NCI-H1092 (cell line): ENCODE data around the gene GNPTAB.

ENCODE experiments used
- DNase-seq: peaks from one replicate; lab custom pipeline; 2025; lab: John Stamatoyannopoulos, UW

GNPTAB gene

GRCh38 chr12:101772012-101772775 is 58.6 kb downstream of the GNPTAB start:
- DNase-seq = no peak

DNA sequence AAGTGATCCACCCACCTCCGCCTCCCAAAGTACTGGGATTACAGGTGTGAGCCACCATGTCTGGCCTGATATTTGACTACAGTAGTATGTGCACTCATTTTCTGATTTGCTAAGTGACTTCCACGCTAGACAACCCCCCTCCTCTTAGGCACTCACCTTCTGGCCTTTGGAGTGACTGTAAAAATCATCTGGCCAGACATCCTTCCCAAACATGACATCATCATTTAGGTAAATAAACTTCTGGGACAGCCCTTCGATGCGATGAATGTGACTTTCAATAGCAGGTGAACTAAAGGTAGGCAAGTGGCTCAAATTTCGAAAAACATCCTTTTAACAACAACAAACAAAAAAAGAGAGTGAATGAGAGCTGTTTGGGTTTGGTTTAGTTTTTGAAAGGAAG is 60.9 kb downstream of the GNPTAB start:
- DNase-seq = no peak

DNA sequence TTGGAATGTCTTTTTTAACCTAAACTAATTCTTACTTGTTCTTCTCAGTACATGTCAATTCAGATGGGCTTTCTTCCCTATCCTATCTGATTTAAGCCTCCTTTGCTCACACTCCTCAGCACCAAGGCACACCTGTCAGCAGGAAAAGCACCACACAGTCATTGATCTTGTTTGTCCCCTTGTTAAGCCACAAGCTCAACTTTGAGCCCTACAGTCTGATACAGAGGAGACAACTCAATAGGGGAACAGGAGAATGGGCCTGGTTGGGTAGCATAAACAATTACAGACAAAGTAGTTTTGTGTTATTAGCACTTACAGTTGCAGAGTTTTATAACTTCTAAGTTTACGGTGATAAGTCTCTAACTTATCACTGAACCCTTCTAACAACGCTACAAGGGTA is 62.0 kb downstream of the GNPTAB start:
- no peak for DNase-seq

- no peak for DNase-seq
Measured at GRCh38 chr12:101767537-101767936, 63.2 kb downstream of the GNPTAB start.

DNA sequence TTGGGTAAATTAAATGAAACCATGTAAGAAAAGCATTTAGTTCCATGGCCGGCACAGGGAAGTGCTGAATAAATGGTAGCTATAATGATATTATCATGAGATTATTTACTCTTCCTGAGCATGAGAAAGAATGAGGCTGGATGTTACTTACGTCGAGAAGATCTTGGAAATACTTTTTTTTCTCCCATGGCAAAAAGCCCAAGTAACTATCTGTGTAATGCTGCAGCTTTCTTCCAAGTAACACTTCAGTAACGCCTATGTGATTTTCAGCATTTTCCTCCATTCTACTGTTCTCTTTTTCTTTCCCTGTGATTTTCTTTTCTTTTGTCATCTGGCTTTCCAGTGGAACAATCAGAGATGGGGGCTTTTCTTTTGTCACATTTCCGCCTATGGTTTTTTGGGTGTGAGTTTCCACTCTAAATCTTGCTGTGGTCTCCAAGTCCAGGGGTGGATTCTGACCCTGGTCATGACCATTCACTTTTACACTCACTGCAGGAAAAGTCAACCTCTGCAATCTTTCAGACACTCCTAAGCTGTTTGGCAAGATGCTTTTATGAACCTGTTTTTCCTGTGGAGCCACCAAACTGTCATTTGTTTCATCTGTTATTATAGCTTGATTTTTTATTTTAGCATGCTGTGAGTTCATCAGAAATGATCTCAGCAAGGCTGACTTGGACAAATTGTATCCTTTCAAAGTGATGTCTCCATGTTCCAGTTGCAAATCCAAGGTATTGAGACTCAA is 66.5 kb downstream of the GNPTAB start:
- no peak for DNase-seq

DNA sequence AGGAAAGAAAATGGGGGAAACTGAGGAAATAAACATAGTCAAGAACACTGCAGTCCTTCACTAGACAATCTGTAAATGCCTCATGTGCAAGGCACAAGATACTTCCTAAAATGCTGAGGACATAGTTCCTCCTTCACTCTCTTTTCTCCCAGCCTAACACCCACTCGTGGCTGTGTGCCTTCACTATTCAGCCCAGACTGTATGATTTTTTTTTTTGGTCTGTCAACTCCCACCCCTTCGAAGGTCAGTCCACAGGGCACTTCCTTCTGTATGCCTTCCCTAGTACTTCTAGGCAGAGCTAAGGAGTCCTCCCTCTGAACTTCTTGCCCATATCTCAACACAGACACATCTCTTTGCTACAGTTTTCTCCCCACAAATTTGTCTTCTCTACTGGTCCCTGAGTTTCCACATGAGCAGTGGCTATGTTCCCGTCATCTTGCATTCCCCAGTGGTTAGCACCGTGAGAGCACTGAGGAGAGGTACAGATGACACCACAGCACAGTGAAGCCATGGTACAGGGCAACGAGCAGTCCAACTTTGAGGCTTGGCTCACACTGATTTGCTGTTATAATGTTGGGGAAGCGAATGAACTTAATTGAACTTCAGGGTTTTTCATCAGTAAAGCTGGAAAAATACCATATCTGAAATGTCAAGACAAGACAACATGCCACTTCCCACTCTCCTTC is 67.4 kb downstream of the GNPTAB start:
- no peak for DNase-seq

DNA sequence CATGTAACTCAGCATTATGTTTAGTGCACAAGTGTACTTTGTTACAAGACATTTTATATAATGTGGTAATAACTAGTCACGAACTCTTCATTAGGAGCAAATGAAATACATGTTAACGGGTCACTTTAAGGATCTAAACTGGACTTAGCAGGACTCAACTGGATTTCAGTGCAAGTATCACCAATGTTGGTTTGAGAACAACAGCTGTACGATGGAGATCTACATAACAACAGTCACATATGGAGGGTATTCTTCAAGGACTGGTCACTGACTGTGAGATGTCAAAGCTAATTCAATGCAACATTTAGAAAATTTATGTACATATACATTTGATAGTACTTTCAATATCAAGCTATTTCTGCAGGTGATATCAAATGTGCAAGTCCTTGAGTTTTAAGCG is 69.0 kb downstream of the GNPTAB start:
- no peak for DNase-seq

DNA sequence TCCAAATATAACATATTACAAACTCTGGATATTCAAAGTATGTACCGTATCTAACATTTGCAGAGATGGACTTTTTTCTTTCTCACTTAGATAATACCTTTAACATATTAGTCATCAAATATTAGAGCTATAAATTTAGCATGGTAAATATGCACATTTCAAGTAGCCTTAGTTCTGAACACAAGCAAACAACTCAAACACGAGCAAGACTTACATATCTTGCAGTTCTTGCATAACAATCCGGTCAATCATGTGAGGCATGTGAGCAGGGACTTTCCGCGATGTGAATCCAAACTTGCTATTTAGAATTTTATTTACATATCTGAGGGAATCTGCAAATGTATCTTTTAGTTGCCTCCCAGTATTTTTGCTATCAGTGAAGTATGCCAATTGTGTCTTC is 69.4 kb downstream of the GNPTAB start:
- no peak for DNase-seq

GRCh38 chr12:101759396-101760047 is 71.2 kb downstream of the GNPTAB start:
- no peak for DNase-seq

- DNase-seq = no peak
Measured at GRCh38 chr12:101750152-101750551, 80.6 kb downstream of the GNPTAB start.

- no peak for DNase-seq
Measured at GRCh38 chr12:101749657-101750056, 81.1 kb downstream of the GNPTAB start.

- DNase-seq = no peak
Measured at GRCh38 chr12:101748907-101749306, 81.9 kb downstream of the GNPTAB start.

GRCh38 chr12:101747697-101748096 is 83.1 kb downstream of the GNPTAB start:
- DNase-seq = no peak

GRCh38 chr12:101746661-101747060 is 84.1 kb downstream of the GNPTAB start:
- no peak for DNase-seq

DNA sequence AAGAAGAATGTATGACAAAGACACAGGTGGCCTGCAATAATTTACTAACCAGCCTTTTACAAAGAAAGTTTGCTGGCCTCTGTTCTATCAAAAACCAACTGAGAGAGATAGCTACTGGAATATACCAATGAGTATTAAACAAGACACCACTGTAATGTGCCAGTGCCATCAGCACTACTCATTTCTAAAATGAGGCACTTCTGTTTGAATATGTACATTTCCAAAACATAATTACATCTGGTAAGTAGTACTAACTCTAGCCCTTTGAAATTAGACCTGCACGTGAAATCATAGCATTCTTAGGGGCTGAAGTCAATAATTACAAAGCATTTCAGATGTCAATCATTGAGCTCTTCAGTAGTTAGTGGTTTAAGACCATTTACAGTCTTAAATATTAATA is 84.6 kb downstream of the GNPTAB start:
- no peak for DNase-seq

- no peak for DNase-seq
Measured at GRCh38 chr12:101745481-101745880, 85.3 kb downstream of the GNPTAB start.

GRCh38 chr12:101743724-101744472 is 86.9 kb downstream of the GNPTAB start:
- DNase-seq = no peak

- DNase-seq = no peak
Measured at GRCh38 chr12:101743242-101743641, 87.5 kb downstream of the GNPTAB start.

DNA sequence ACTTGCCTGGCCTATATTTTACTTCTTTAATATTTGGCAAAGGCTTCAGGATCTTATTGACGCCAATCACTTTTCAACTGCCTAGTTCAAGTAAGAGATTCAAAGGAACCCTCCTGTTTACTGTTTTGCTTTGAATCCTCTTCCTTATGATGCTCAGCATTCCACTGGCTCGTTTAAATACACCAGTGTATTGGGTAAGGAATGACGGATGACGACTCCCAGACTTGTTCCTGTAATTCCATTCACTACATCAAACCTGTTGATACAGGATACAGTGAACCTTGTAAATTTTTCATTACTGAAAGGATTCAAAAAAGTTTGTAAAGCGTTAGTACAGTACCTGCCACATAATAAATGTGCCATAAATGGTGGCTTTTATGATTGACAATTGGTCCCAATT is 89.8 kb downstream of the GNPTAB start:
- no peak for DNase-seq

- no peak for DNase-seq
Measured at GRCh38 chr12:101740566-101740965, 90.2 kb downstream of the GNPTAB start.

- no peak for DNase-seq
Measured at GRCh38 chr12:101738920-101739665, 91.7 kb downstream of the GNPTAB start, which contains the start of gene SYCP3. SYCP3 (minus strand) TSS chr12:101739462; CDS start chr12:101737935, 1,527 bp downstream.
